Esophagus muscularis mucosa (tissue), 4 donors: ENCODE measurements around the gene MIEF2. TPM values are rescaled to one million over a fixed set of nuclear protein-coding genes. Genes with fewer than 3 reads are reported as not detected.
A peak's percentile ranks its signal among the peaks of the same experiment; 100 is the strongest.

Experiments used
- DNase-seq: peaks from one replicate; pipeline ENCODE4 v3.0.0-alpha.2; 2017; ENCODE audit errors: extremely low spot score
- H3K27ac ChIP-seq, 4 donors: fragments of 200-600 bp; sonication (generic); replicated peaks in 1 of 4; 1 replicate in 3 of 4; 2 replicates in 1 of 4; pipeline ENCODE4 v1.5.1; 2016 to 2019; ENCODE audit warnings: mild to moderate bottlenecking in 1 of 4
- H3K27me3 ChIP-seq, 4 donors: fragments of 200-600 bp; sonication (generic); one replicate each; pipeline versions ENCODE4 v1.5.1 to v1.6.0; 2016 to 2019
- H3K36me3 ChIP-seq, 4 donors: fragments of 200-600 bp; sonication (generic); one replicate each; pipeline ENCODE4 v1.5.1; 2016 to 2019
- H3K4me1 ChIP-seq, 4 donors: fragments of 200-600 bp; sonication (generic); one replicate each; pipeline ENCODE4 v1.5.1; 2016 to 2019
- H3K4me3 ChIP-seq, 4 donors: fragments of 200-600 bp; sonication (generic); 1 replicate in 2 of 4; 2 replicates in 2 of 4; pipeline ENCODE4 v1.5.1; 2016 to 2019; ENCODE audit warnings: mild to moderate bottlenecking in 4 of 4, moderate library complexity in 1 of 4
- H3K9me3 ChIP-seq, 4 donors: fragments of 200-600 bp; sonication (generic); 1 replicate in 3 of 4; 2 replicates in 1 of 4; pipeline ENCODE4 v1.5.1; 2016 to 2019
- EP300 ChIP-seq: sonication (generic); formaldehyde crosslinking; IDR thresholded peaks from one replicate; pipeline ENCODE4 v1.6.1; 2017; ENCODE audit warnings: antibody characterized with exemption
- POLR2A ChIP-seq: fragments of 450-650 bp; IDR thresholded peaks from one replicate; pipeline ENCODE4 v1.6.1; 2017; ENCODE audit warnings: antibody characterized with exemption, moderate library complexity, mild to moderate bottlenecking, low read depth
- POLR2AphosphoS5 ChIP-seq, 2 donors: sonication (generic); formaldehyde crosslinking; IDR thresholded peaks; one replicate each; pipeline ENCODE4 v1.6.1; 2017; ENCODE audit warnings: antibody characterized with exemption in 2 of 2
- WGBS: methylation state at CpG from one replicate; pipeline ENCODE4 v1.1.5; 2018; 5-methylcytosine and 5-hydroxymethylcytosine counted together
- intact Hi-C: fragments of 100-400 bp; cut with DNase I; formaldehyde crosslinking; loops from one replicate; pipeline ENCODE4 v1.15.1; 2023
- total RNA-seq, 4 donors: library from RNA; depleted of rRNA; stranded (reverse); fragments of >200 nt; gene quantifications; one replicate each; pipeline versions ENCODE4 v1.1.0 to v1.2.1, GENCODE V29; 2016
- TF ChIP-seq, protein P1 (sequence below), 3 experiments: fragments of 200-600 bp in 2 of 3; fragments of 450-650 bp in 1 of 3; sonication (generic) in 2 of 3; IDR thresholded peaks; one replicate each; pipeline ENCODE4 v1.5.1; 2017 to 2019; ENCODE audit warnings: antibody characterized with exemption in 3 of 3, mild to moderate bottlenecking in 2 of 3, moderate library complexity in 1 of 3

Gene MIEF2
- total RNA-seq, 4 donors from 2014 or later, result 10.8 to 27.2 (median 17.9) TPM

DNA sequence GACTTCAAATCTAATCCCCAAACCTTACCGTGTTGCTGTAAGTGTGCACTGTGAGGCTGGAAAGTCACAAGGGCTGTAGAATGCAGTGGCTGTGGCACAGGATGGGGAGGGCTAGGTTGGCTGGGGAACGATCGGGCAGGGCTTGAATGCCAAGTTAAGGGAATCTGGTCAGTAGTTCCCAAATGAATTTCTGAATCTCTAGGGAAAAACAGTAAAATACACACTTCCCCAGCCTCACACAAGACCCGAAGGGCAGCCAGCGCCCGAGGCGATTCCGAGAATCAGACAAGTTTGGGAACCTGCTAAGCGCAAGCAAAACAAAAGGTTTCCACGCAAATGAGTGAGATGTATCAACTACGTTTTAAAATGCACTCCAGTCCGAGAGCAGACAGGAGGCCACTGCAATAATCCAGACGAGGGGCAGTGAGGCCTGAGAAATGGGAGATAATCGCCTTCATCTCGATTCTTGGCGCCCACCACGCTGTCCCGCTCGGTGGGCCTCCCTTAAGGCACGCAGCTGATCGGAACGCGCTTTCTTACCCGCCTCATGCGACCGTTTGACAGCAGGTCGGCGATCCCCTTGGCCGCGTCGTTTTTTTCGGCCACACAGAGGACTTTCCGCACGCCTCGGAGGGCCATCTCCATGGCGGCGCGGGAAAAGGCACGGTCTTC lies 53.7 kb downstream of the MIEF2 start:
- Histone ChIP-seq H3K36me3 (peaks cover 3 to 46% (median 29%) of the 10 kb centered on the region in 4 donors), H3K4me3 (peak overlapping the region; percentile 76 to 86 (median 82)), H3K9me3 (no peaks in the 10 kb centered on the region), H3K27me3 (no peaks in the 10 kb centered on the region), H3K27ac (peak overlapping the region; percentile 86 to 88 (median 88)), H3K4me1 (peaks cover 54 to 68% (median 63%) of the 10 kb centered on the region in 4 donors)
- DNase-seq, result no peak
- 0% methylated on average over 14 of the region's 39 CpGs for WGBS
- intact Hi-C loops, result loop anchor here (5.0 kb wide), 1 partner anchor 92 kb away; no protein-coding TSS in a partner anchor
- TF ChIP-seq POLR2AphosphoS5 (IDR thresholded peaks at IDR 0.05) (no peak), POLR2A (no peak), EP300 (no peak)
- TF ChIP-seq, protein P1, sequence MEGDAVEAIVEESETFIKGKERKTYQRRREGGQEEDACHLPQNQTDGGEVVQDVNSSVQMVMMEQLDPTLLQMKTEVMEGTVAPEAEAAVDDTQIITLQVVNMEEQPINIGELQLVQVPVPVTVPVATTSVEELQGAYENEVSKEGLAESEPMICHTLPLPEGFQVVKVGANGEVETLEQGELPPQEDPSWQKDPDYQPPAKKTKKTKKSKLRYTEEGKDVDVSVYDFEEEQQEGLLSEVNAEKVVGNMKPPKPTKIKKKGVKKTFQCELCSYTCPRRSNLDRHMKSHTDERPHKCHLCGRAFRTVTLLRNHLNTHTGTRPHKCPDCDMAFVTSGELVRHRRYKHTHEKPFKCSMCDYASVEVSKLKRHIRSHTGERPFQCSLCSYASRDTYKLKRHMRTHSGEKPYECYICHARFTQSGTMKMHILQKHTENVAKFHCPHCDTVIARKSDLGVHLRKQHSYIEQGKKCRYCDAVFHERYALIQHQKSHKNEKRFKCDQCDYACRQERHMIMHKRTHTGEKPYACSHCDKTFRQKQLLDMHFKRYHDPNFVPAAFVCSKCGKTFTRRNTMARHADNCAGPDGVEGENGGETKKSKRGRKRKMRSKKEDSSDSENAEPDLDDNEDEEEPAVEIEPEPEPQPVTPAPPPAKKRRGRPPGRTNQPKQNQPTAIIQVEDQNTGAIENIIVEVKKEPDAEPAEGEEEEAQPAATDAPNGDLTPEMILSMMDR (IDR thresholded peaks at IDR 0.05), result no peak

DNA sequence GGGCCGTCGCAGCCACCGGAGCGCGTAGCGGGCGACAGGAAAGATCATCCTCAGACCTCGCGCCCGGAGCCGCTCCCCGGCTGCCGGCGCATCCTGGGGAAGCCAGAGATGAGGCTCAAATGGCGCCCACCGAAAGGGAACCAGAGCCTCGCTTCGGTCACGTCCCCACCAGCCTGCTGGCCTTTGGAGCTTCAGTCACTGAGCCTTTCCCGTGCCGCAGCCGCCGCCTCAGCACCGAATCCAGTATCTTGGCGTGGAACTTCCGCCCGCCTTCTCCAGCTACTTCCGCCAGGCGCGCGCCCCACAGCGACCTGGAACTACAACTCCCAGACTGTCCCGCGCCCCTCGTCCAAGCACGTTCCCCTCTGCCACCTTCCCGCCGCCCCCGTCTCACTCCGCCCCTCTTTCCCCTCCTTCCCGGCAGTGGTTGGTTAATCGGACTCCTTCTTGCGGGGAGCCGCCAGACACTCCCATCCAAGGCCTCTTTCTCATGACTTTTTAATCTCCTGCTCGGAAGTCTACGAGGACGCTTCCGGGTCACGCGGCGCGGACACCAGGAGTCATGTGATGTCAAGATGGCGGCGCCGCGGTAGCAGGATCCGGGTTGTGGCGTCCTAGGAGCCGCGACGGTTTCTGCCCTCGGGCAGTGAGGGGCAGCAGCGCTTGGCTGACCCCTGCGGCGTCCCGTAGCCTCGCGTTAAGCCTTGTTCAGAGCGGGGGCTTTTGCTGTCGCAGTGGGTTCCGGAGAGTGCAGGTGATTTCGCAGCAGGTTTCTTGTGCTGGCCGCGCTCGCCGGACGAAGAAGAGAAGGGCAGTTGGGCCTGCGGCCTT lies 54.5 kb downstream of the MIEF2 start, which contains the start of the genes SMCR8 and TOP3A:
TSS of gene SMCR8 (plus strand) at position 563 of the 831 bp plus-strand sequence. CDS start 497 bp downstream, outside the sequence.
TSS of gene TOP3A (minus strand) at position 264 of the 831 bp plus-strand sequence. CDS start at position 48, 216 bp downstream.
- under 1% methylated on average over 41 of the region's 78 CpGs for WGBS
- intact Hi-C loops, result loop anchor here (5.0 kb wide), 1 partner anchor 93 kb away; no protein-coding TSS in a partner anchor
- TF ChIP-seq POLR2AphosphoS5 (IDR thresholded peaks at IDR 0.05) (peak; percentile 83 to 90), EP300 (no peak), POLR2A (no peak)
- TF ChIP-seq, protein P1 (IDR thresholded peaks at IDR 0.05), result peak in 1 of 3 experiments; percentile 4
- Histone ChIP-seq H3K36me3 (peaks cover 3 to 46% (median 33%) of the 10 kb centered on the region in 4 donors), H3K27me3 (no peaks in the 10 kb centered on the region), H3K9me3 (no peaks in the 10 kb centered on the region), H3K4me3 (peak within 1 kb of the TSS; percentile 76 to 86 (median 82)), H3K27ac (peak within 1 kb of the TSS; percentile 86 to 88 (median 88)), H3K4me1 (peaks cover 61 to 76% (median 70%) of the 10 kb centered on the region in 4 donors)
- peak; percentile 100 for DNase-seq

DNA sequence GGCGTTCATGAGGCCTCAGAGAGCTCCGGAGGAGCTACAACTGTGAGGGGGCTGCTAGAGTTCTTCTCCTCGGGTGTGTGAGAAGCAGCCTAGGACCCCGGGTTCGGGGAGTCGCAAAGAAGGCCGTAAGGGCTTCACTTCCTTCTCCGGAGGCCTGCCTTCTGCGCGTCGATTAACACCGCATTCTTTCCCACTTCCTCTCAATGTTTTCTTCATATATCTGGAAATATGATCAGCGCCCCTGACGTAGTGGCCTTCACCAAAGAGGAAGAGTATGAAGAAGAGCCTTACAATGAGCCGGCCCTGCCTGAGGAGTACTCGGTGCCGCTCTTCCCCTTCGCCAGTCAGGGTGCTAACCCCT lies 55.1 kb downstream of the MIEF2 start:
- Histone ChIP-seq H3K27me3 (no peaks in the 10 kb centered on the region), H3K27ac (peak overlapping the region; percentile 86 to 88 (median 88)), H3K4me1 (peaks cover 67 to 82% (median 76%) of the 10 kb centered on the region in 4 donors), H3K9me3 (no peaks in the 10 kb centered on the region), H3K36me3 (peaks cover 3 to 52% (median 39%) of the 10 kb centered on the region in 4 donors), H3K4me3 (peak overlapping the region; percentile 76 to 86 (median 82))
- no peak for DNase-seq
- TF ChIP-seq EP300 (no peak), POLR2AphosphoS5 (IDR thresholded peaks at IDR 0.05) (no peak), POLR2A (no peak)
- TF ChIP-seq, protein P1 (IDR thresholded peaks at IDR 0.05), result no peak
- WGBS, result 5% methylated on average over 18 of the region's 18 CpGs
- intact Hi-C loops, result no loop called here

DNA sequence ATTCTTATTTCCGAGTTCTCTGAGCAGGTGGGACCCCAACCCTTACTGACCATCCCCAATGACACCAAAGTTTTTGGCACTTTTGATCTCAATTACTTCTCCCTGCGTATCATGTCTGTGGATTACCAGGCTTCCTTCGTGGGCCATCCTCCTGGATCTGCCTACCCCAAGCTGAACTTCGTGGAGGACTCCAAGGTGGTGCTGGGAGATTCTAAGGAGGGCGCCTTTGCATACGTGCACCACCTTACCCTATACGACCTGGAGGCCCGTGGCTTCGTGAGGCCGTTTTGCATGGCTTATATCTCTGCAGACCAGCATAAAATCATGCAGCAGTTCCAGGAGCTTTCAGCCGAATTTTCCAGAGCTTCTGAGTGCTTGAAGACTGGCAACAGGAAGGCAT lies 55.5 kb downstream of the MIEF2 start:
- 71% methylated on average over 11 of the region's 11 CpGs for WGBS
- Histone ChIP-seq H3K27me3 (no peaks in the 10 kb centered on the region), H3K4me1 (peaks cover 72 to 86% (median 79%) of the 10 kb centered on the region in 4 donors), H3K4me3 (peak overlapping the region; percentile 76 to 86 (median 82)), H3K27ac (peak overlapping the region; percentile 86 to 88 (median 88)), H3K36me3 (peaks cover 3 to 55% (median 41%) of the 10 kb centered on the region in 4 donors), H3K9me3 (no peaks in the 10 kb centered on the region)
- TF ChIP-seq POLR2A (no peak), POLR2AphosphoS5 (IDR thresholded peaks at IDR 0.05) (no peak)
- DNase-seq, result no peak
- intact Hi-C loops, result loop anchor here (2.0 kb wide), 1 partner anchor 47 kb away; the partner anchor contains the start of gene SHMT1

Other genes starting within 250 kb of the MIEF2 start
- gene ATPAF2, start 221.5 kb upstream of the MIEF2 start, total RNA-seq, result 10 to 100 TPM; 10.4 to 26.1 (median 12.3) TPM
- gene GID4, start 221.3 kb upstream of the MIEF2 start, total RNA-seq, result 10 to 100 TPM; 33.1 to 39.8 (median 34.4) TPM
- 10 to 100 TPM; 27.4 to 33.8 (median 33.0) TPM for gene DRG2, start 172.7 kb upstream of the MIEF2 start, total RNA-seq
- gene MYO15A, start 151.9 kb upstream of the MIEF2 start, total RNA-seq, result under 1 TPM; 0.33 to 0.98 (median 0.61) TPM
- 100 to 1,000 TPM; 120 to 197 (median 151) TPM for gene ALKBH5, start 76.8 kb upstream of the MIEF2 start, total RNA-seq
- gene LLGL1, start 35.0 kb upstream of the MIEF2 start, total RNA-seq, result 10 to 100 TPM; 17.6 to 35.1 (median 26.2) TPM
- 100 to 1,000 TPM; 302 to 528 (median 408) TPM for gene FLII, start 1.9 kb upstream of the MIEF2 start, total RNA-seq
- gene TOP3A, start 54.3 kb downstream of the MIEF2 start, total RNA-seq, result 10 to 100 TPM; 21.2 to 33.5 (median 21.8) TPM
- gene SMCR8, start 54.6 kb downstream of the MIEF2 start, total RNA-seq, result 10 to 100 TPM; 13.3 to 20.5 (median 17.3) TPM
- gene SHMT1, start 102.9 kb downstream of the MIEF2 start, total RNA-seq, result 10 to 100 TPM; 17.4 to 30.6 (median 24.0) TPM
- gene EVPLL, start 117.1 kb downstream of the MIEF2 start, total RNA-seq, result not detected
- under 1 TPM in 2 of 4 donors, not detected in 2; 0.23 to 0.42 TPM for gene LGALS9C, start 216.1 kb downstream of the MIEF2 start, total RNA-seq